ENCODE data around the gene MEIOC. TPM values are rescaled to one million over a fixed set of nuclear protein-coding genes. Genes with fewer than 3 reads are reported as not detected.
A peak's percentile ranks its signal among the peaks of the same experiment; 100 is the strongest.

Gene MEIOC
- total RNA-seq, 1 donor from 2014 or later: not detected

- Histone ChIP-seq H3K9me3 (no peaks in the 10 kb centered on the region), H3K4me3 (no peak overlapping the region), H3K27ac (no peak overlapping the region), H3K4me1 (no peaks in the 10 kb centered on the region), H3K27me3 (ENCODE audit: low read depth) (peaks cover 6% of the 10 kb centered on the region), H3K36me3 (no peaks in the 10 kb centered on the region)
- TF ChIP-seq CTCF (IDR thresholded peaks at IDR 0.05): no peak
- no peak for ATAC-seq
- intact Hi-C loops (cut with DNase I): no loop called here
- DNase-seq: no peak
These were observed 6.8 kb downstream of the MEIOC start for GRCh38 chr17:44663095-44663494.

GRCh38 chr17:44664867-44665266 lies 8.6 kb downstream of the MEIOC start:
- ATAC-seq (no peak), DNase-seq (no peak)
- H3K4me3 ChIP-seq: no peak overlapping the region
- no peak overlapping the region for H3K27ac ChIP-seq
- TF ChIP-seq CTCF (IDR thresholded peaks at IDR 0.05): no peak
- no peaks in the 10 kb centered on the region for H3K4me1 ChIP-seq
- H3K36me3 ChIP-seq: no peaks in the 10 kb centered on the region
- no peaks in the 10 kb centered on the region for H3K9me3 ChIP-seq
- intact Hi-C loops (cut with DNase I): no loop called here
- H3K27me3 ChIP-seq (ENCODE audit: low read depth): no peaks in the 10 kb centered on the region

GRCh38 chr17:44666006-44666405 lies 9.7 kb downstream of the MEIOC start:
- intact Hi-C loops (cut with DNase I): no loop called here
- Histone ChIP-seq H3K4me1 (no peaks in the 10 kb centered on the region), H3K27ac (no peak overlapping the region), H3K9me3 (no peaks in the 10 kb centered on the region), H3K27me3 (ENCODE audit: low read depth) (no peaks in the 10 kb centered on the region), H3K36me3 (no peaks in the 10 kb centered on the region), H3K4me3 (no peak overlapping the region)
- ATAC-seq (no peak), DNase-seq (no peak)
- TF ChIP-seq CTCF (IDR thresholded peaks at IDR 0.05): no peak

GRCh38 chr17:44672479-44673093 lies 16.3 kb downstream of the MEIOC start:
- Histone ChIP-seq H3K27ac (no peak overlapping the region), H3K4me1 (no peaks in the 10 kb centered on the region), H3K4me3 (no peak overlapping the region), H3K36me3 (peaks cover 8% of the 10 kb centered on the region), H3K27me3 (ENCODE audit: low read depth) (no peaks in the 10 kb centered on the region), H3K9me3 (no peaks in the 10 kb centered on the region)
- no peak for DNase-seq
- no peak for ATAC-seq
- TF ChIP-seq CTCF (IDR thresholded peaks at IDR 0.05): peak; percentile 48
- intact Hi-C loops (cut with DNase I): no loop called here

- Histone ChIP-seq H3K27me3 (ENCODE audit: low read depth) (no peaks in the 10 kb centered on the region), H3K27ac (no peak overlapping the region), H3K9me3 (no peaks in the 10 kb centered on the region), H3K4me3 (no peak overlapping the region), H3K4me1 (no peaks in the 10 kb centered on the region), H3K36me3 (peaks cover 21% of the 10 kb centered on the region)
- no peak for TF ChIP-seq CTCF (IDR thresholded peaks at IDR 0.05)
- no peak for DNase-seq
- intact Hi-C loops (cut with DNase I): no loop called here
- ATAC-seq: no peak
These were observed 17.6 kb downstream of the MEIOC start for GRCh38 chr17:44673893-44674292.

Measured in lower lobe of right lung (tissue), 2 donors.